Psoas muscle (tissue), 8 donors: ENCODE results near the gene DGUOK. TPM values are rescaled to one million over a fixed set of nuclear protein-coding genes. Genes with fewer than 3 reads are reported as not detected.
"Not testable (repeated sequence)": the region's sequence is repeated elsewhere in the genome, so short reads cannot be mapped to it uniquely, and the experiment has no call there.

Source experiments
- ATAC-seq, 4 donors: fragments of 200-7000 bp; cut with Tn5 transposase; one replicate each; pipeline ENCODE4 v1.9.1; 2020; ENCODE audit warnings: moderate library complexity in 3 of 4, mild to moderate bottlenecking in 2 of 4
- DNase-seq, 2 donors: peaks; one replicate each; pipeline ENCODE4 v3.0.0-alpha.2; 2020
- H3K27ac ChIP-seq: fragments of 200-600 bp; one replicate; pipeline ENCODE4 v1.8.0; 2022
- H3K27me3 ChIP-seq, 3 donors: fragments of 200-600 bp in 1 of 3; one replicate each; pipeline versions ENCODE4 v1.6.1 to v1.8.0; 2013 to 2022; ENCODE audit warnings: low read length in 2 of 3, mild to moderate bottlenecking in 2 of 3, moderate library complexity in 1 of 3; ENCODE audit not compliant: insufficient read depth in 3 of 3
- H3K36me3 ChIP-seq, 2 donors: fragments of 200-600 bp in 1 of 2; one replicate each; pipeline versions ENCODE4 v1.6.1 to v1.8.0; 2013 to 2022; ENCODE audit warnings: low read depth in 1 of 2, mild to moderate bottlenecking in 1 of 2, moderate library complexity in 1 of 2; ENCODE audit not compliant: insufficient read depth in 1 of 2
- H3K4me1 ChIP-seq: fragments of 200-600 bp; one replicate; pipeline ENCODE4 v1.8.0; 2022
- H3K4me3 ChIP-seq: fragments of 200-600 bp; one replicate; pipeline ENCODE4 v1.8.0; 2022; ENCODE audit warnings: mild to moderate bottlenecking
- H3K9me3 ChIP-seq: fragments of 200-600 bp; one replicate; pipeline ENCODE4 v1.8.0; 2022
- CTCF ChIP-seq: fragments of 200-600 bp; IDR thresholded peaks from one replicate; pipeline ENCODE4 v1.8.0; 2022; ENCODE audit warnings: antibody characterized with exemption
- WGBS, 3 donors: extraction: QIAGEN DNeasy Blood & Tissue Kit; methylation state at CpG; one replicate each; pipeline versions ENCODE4 v1.1.6 to v1.1.7; 2013; 5-methylcytosine and 5-hydroxymethylcytosine counted together
- intact Hi-C, 2 donors: fragments of 100-400 bp; cut with DNase I; formaldehyde crosslinking; loops; one replicate each; pipeline versions ENCODE4 v1.11.0 to v1.14.2; 2022
- polyA plus RNA-seq, 3 donors: library from polyadenylated mRNA; stranded (reverse); fragments of 200-250 nt; gene quantifications; one replicate each; pipeline ENCODE4 v1.2.3, GENCODE V29; 2013
- total RNA-seq, 4 donors: library from RNA; stranded (reverse); fragmentation: NEBNext Ultra II Directional in 2 of 4; extraction: Animal tissue kit (Norgen Biotek cat#: 25700) in 2 of 4; gene quantifications; one replicate each; pipeline versions ENCODE4 v1.2.1 to v1.2.4, GENCODE V29; 2021 to 2023
- donor health status: healthy with polysubstance abuse.
- donor health status: DM: no; HTN: no; CAD: no; lungs with moderate emphysema.
- donor health status: Bipolar disorder and iron deficiency.
- donor health status: healthy.
- donor health status: DM: yes; HTN: yes; CAD: no.
- donor health status: DM: no; HTN: no; CAD: no.
- donor health status: DM: no; HTN: no; CAD: no.
- donor health status: DM: yes; HTN: yes; CAD: no.

The DGUOK gene
- total and polyA plus RNA-seq, 7 donors: 12.9 to 74.2 (median 22.3) TPM

- Histone ChIP-seq H3K9me3 (no peaks in the 10 kb centered on the region), H3K27me3 (no peaks in the 10 kb centered on the region), H3K4me3 (no peak overlapping the region), H3K36me3 (no peaks in the 10 kb centered on the region), H3K27ac (no peak overlapping the region), H3K4me1 (no peaks in the 10 kb centered on the region)
- intact Hi-C loops: no loop called here
- no peak for ATAC-seq
- no peak for TF ChIP-seq CTCF
- DNase-seq: no peak
- WGBS, 3 donors: 76 to 79% (median 78%) methylated on average over 4 of the region's 4 CpGs
These were observed 40.3 kb upstream of the DGUOK start for GRCh38 chr2:73886357-73886756.

GRCh38 chr2:73887596-73888353, 38.9 kb upstream of the DGUOK start:
- H3K4me1 ChIP-seq, H3K27me3 ChIP-seq, H3K9me3 ChIP-seq, H3K27ac ChIP-seq, H3K36me3 ChIP-seq, H3K4me3 ChIP-seq, intact Hi-C loops, ATAC-seq, DNase-seq: not testable (repeated sequence)
- 72 to 77% (median 75%) methylated on average over 10 to 11 of the region's 11 CpGs for WGBS, 3 donors

DNA sequence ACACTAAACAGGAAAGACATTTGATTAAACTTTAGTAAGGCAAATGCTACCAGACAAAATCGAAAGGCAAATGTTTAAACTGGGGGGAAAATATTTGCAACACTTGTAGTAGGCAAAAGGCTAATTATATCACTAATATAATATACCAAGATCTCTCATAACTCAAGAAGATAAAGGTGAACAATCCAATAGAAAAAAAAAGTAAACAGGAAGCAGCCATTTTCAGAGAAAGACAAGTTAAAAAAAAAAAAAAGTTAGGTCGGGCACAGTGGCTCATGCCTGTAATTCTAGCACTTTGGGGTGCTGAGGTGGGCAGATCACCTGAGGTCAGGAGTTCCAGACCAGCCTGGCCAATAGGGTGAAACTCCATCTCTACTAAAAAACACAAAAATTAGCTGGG, 38.3 kb upstream of the DGUOK start:
- intact Hi-C loops: no loop called here

GRCh38 chr2:73889206-73889605, 37.5 kb upstream of the DGUOK start:
- 58 to 66% (median 61%) methylated on average over 5 of the region's 5 CpGs for WGBS, 3 donors
- Histone ChIP-seq H3K4me3 (no peak overlapping the region), H3K27ac (no peak overlapping the region), H3K9me3 (no peaks in the 10 kb centered on the region), H3K36me3 (no peaks in the 10 kb centered on the region), H3K27me3 (no peaks in the 10 kb centered on the region), H3K4me1 (no peaks in the 10 kb centered on the region)
- TF ChIP-seq CTCF: no peak
- no peak for ATAC-seq
- no peak for DNase-seq
- intact Hi-C loops: no loop called here

More for the DNA sequence above, 38.3 kb upstream of the DGUOK start:
- H3K4me3 ChIP-seq: no peak overlapping the region
- no peak for TF ChIP-seq CTCF
- no peak for DNase-seq
- H3K36me3 ChIP-seq: no peaks in the 10 kb centered on the region
- H3K9me3 ChIP-seq: no peaks in the 10 kb centered on the region
- no peaks in the 10 kb centered on the region for H3K27me3 ChIP-seq
- ATAC-seq: no peak
- WGBS, 3 donors: 66 to 72% (median 67%) methylated on average over 2 of the region's 2 CpGs
- no peak overlapping the region for H3K27ac ChIP-seq
- no peaks in the 10 kb centered on the region for H3K4me1 ChIP-seq

- Histone ChIP-seq H3K27me3 (no peaks in the 10 kb centered on the region), H3K9me3 (no peaks in the 10 kb centered on the region), H3K36me3 (no peaks in the 10 kb centered on the region), H3K4me3 (no peak overlapping the region), H3K4me1 (no peaks in the 10 kb centered on the region), H3K27ac (no peak overlapping the region)
- WGBS, 3 donors: 56 to 73% (median 69%) methylated on average over 9 of the region's 9 CpGs
- intact Hi-C loops: no loop called here
- TF ChIP-seq CTCF: no peak
- no peak for DNase-seq
- no peak for ATAC-seq
These were observed 36.2 kb upstream of the DGUOK start for GRCh38 chr2:73890301-73891092.
